ENCODE results near the gene PCSK5.

Gene PCSK5

DNA sequence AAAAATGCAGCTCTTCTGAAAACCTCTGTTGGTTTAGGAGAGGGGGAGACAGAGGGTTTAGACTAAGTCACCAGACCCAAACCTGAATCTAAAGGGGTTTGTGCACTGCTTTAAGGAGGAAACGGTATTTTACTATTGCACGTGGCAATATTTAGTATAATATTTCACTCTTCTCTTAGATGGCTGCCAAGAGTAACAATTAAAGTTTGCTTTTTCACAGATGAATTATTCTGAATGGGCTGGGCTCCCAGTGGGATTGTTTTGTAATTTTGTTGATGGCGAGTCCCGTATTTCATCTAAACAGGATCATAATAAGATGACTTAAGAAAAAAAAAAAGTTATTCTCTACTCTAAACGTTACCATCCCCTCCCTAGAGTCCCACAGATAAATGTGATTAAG is 245.4 kb downstream of the PCSK5 start:
- H3K4me1 Mint-ChIP-seq (ENCODE audit: low read depth), result peaks cover 3% of the 10 kb centered on the region
- H3K9me3 Mint-ChIP-seq, result no peaks in the 10 kb centered on the region
- H3K27ac Mint-ChIP-seq, result no peak overlapping the region
- H3K4me3 Mint-ChIP-seq, result no peak overlapping the region
- peaks cover 4% of the 10 kb centered on the region for H3K36me3 Mint-ChIP-seq (ENCODE audit: low read depth)
- no peaks in the 10 kb centered on the region for H3K27me3 Mint-ChIP-seq (ENCODE audit: low read depth)

DNA sequence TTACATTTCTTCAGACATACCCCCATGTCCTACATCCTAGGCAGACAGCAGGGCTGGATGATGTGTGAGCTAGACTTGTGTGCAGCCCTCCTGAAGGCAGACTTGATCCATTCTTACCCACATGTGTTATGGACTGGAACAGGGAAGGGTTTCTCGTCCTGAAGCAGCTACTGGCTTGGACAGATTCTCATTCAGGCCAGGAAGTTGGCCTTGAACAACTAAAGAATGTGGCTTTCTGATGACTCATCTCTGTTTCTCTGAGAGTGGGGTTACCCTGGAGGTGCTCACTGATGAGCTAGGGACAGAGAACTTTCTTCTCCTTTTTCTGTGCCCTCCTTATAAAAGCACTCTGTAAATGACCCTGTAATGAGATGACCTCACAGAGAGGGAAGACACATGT is 246.5 kb downstream of the PCSK5 start:
- Mint-ChIP-seq H3K4me1 (ENCODE audit: low read depth) (peaks cover 3% of the 10 kb centered on the region), H3K9me3 (no peaks in the 10 kb centered on the region), H3K4me3 (no peak overlapping the region), H3K27me3 (ENCODE audit: low read depth) (no peaks in the 10 kb centered on the region), H3K36me3 (ENCODE audit: low read depth) (peaks cover 4% of the 10 kb centered on the region), H3K27ac (no peak overlapping the region)

DNA sequence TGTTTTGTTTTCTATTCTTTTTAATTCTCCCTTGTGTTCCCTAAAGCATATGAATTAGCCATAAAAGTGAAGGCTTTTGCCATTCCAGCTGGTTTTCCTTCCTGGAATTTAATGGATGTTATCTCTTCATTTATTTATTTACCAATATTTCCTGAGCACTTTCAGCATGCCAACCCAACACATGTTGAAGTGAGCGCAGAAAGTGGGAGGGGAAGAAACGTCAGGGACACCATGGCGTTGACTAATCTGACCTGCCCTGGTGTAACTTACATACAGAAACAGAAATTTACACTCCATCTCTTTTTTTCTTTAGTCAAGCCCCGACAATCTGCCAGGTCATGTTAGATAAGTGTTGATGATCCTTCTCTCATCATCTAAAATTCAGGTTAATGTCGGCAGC is 247.5 kb downstream of the PCSK5 start:
- peaks cover 3% of the 10 kb centered on the region for H3K36me3 Mint-ChIP-seq (ENCODE audit: low read depth)
- no peaks in the 10 kb centered on the region for H3K27me3 Mint-ChIP-seq (ENCODE audit: low read depth)
- no peaks in the 10 kb centered on the region for H3K9me3 Mint-ChIP-seq
- H3K27ac Mint-ChIP-seq, result no peak overlapping the region
- peaks cover 3% of the 10 kb centered on the region for H3K4me1 Mint-ChIP-seq (ENCODE audit: low read depth)
- H3K4me3 Mint-ChIP-seq, result no peak overlapping the region

GRCh38 chr9:76138360-76138759 is 247.9 kb downstream of the PCSK5 start:
- Mint-ChIP-seq H3K27me3 (ENCODE audit: low read depth) (no peaks in the 10 kb centered on the region), H3K4me1 (ENCODE audit: low read depth) (peaks cover 3% of the 10 kb centered on the region), H3K27ac (no peak overlapping the region), H3K4me3 (no peak overlapping the region), H3K36me3 (ENCODE audit: low read depth) (peaks cover 2% of the 10 kb centered on the region), H3K9me3 (no peaks in the 10 kb centered on the region)

DNA sequence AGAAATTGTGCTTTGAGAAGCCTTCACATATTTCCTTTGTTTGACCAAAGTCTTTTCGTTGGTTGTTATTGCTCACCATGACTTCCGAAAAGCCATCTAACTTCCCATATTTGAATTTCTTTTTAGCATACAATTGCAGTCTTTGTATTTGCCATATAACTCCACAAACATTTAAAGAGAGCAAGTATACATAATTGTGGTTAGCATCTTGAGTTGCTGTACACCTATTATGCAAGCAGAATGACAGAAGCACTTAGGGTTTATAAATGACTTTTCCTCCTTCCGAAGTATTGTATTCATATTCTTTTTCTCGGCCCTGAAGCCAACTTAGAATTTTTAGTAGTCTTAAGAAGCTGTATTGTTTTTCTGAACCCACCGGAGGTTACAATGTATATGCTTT is 253.4 kb downstream of the PCSK5 start:
- no peaks in the 10 kb centered on the region for H3K36me3 Mint-ChIP-seq (ENCODE audit: low read depth)

GRCh38 chr9:76150013-76150412 is 259.5 kb downstream of the PCSK5 start:
- H3K4me1 Mint-ChIP-seq (ENCODE audit: low read depth), result peaks cover 2% of the 10 kb centered on the region
- H3K9me3 Mint-ChIP-seq, result no peaks in the 10 kb centered on the region
- no peaks in the 10 kb centered on the region for H3K36me3 Mint-ChIP-seq (ENCODE audit: low read depth)
- no peaks in the 10 kb centered on the region for H3K27me3 Mint-ChIP-seq (ENCODE audit: low read depth)
- no peak overlapping the region for H3K27ac Mint-ChIP-seq
- H3K4me3 Mint-ChIP-seq, result no peak overlapping the region

More for the DNA sequence above, 253.4 kb downstream of the PCSK5 start:
- H3K4me3 Mint-ChIP-seq, result no peak overlapping the region
- no peak overlapping the region for H3K27ac Mint-ChIP-seq
- H3K4me1 Mint-ChIP-seq (ENCODE audit: low read depth), result no peaks in the 10 kb centered on the region
- H3K9me3 Mint-ChIP-seq, result no peaks in the 10 kb centered on the region
- no peaks in the 10 kb centered on the region for H3K27me3 Mint-ChIP-seq (ENCODE audit: low read depth)

DNA sequence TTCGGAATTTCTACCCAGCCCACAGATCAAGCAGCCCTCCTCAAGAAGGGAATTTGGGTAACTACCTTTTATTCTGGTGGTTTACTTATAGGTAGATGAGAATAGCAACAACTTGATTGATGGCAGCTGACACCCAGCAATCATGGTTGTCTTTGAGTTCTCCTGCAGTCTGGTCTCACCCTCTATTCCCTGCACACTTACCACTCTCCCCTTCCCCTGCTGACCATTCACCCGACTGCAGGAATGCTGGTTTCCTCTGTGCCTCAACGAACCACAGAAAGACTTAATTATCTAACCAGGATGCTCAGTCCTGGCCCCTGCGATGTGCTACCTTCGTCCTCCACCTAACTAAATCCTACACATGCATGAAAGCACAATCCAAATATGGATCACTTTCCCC is 260.8 kb downstream of the PCSK5 start:
- no peak overlapping the region for H3K27ac Mint-ChIP-seq
- no peaks in the 10 kb centered on the region for H3K9me3 Mint-ChIP-seq
- H3K36me3 Mint-ChIP-seq (ENCODE audit: low read depth), result no peaks in the 10 kb centered on the region
- no peaks in the 10 kb centered on the region for H3K27me3 Mint-ChIP-seq (ENCODE audit: low read depth)
- no peak overlapping the region for H3K4me3 Mint-ChIP-seq
- peaks cover 2% of the 10 kb centered on the region for H3K4me1 Mint-ChIP-seq (ENCODE audit: low read depth)

DNA sequence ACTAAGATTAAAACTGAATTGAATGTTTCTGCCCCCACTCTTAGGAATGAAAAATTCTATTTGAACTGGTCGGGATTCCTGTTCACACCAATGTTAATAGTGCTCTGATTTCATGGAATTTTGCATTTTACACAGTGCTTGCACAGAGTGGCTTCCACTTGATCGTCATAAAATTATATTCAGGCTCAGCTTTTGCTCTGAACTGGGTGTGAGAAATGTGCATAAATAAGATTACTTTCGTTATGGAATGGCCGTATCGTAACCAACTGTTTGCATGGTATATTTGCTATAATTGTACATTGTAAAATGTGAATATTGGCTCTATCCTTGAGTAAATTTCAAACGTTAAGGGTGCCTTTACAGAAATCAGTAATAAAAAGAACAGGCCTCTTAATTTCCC is 262.9 kb downstream of the PCSK5 start:
- H3K36me3 Mint-ChIP-seq (ENCODE audit: low read depth), result peaks cover 2% of the 10 kb centered on the region
- H3K4me3 Mint-ChIP-seq, result no peak overlapping the region
- H3K27me3 Mint-ChIP-seq (ENCODE audit: low read depth), result no peaks in the 10 kb centered on the region
- no peaks in the 10 kb centered on the region for H3K9me3 Mint-ChIP-seq
- H3K27ac Mint-ChIP-seq, result no peak overlapping the region
- H3K4me1 Mint-ChIP-seq (ENCODE audit: low read depth), result peaks cover 2% of the 10 kb centered on the region

DNA sequence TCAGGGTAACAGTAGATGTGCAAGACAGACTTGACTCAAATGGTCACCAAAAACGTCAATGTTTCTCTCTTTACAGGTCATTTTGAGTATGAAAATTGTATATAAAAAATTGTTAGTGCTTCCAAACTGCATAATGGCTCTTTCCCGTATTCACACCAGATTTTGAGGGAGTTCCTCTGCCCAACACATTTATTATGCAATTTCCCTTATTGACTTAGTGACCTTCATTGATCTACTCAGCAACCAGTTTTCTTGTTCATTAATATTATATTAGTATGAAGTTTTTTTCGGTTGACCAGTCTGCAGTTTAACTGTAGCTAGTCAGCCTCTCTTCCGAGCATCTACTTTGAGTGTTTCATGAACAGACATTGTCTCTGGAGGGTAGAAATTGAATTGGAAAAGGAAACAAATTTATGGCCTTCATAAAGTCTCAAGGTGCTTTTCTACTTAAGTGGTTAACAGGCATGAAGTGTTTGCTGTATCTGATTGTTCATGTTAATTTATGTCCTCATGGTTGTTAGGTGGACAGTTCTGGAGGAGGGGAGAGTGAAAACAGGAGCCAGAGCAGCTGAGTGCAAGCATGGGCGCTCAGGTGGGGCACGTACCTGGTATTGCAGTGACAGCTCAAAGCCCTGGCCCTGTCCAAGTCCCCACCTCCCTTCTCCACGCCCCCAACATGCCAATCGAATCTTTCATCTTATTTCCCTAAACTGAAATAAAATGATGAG is 263.6 kb downstream of the PCSK5 start:
- H3K4me1 Mint-ChIP-seq (ENCODE audit: low read depth), result peaks cover 2% of the 10 kb centered on the region
- H3K27me3 Mint-ChIP-seq (ENCODE audit: low read depth), result no peaks in the 10 kb centered on the region
- H3K27ac Mint-ChIP-seq, result no peak overlapping the region
- peaks cover 2% of the 10 kb centered on the region for H3K36me3 Mint-ChIP-seq (ENCODE audit: low read depth)
- no peak overlapping the region for H3K4me3 Mint-ChIP-seq
- no peaks in the 10 kb centered on the region for H3K9me3 Mint-ChIP-seq

DNA sequence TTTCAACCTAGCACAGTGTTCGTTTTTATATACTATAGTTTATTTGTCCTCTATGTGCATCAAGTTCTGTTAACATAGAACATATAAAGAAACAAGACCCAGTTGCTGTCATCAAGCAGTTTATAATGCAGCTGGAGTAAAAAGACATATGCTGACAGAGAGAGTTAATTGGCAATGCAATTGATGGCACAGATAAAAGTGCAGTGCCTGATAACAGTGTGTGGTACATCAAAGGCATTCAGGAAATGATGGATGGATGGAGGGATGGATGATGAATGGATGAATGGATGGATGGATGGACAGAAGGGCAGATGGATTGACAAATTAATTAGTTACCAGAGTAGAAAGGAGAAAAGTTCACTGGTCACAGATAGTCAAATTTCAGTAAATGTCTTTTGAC is 264.9 kb downstream of the PCSK5 start:
- Mint-ChIP-seq H3K27me3 (ENCODE audit: low read depth) (no peaks in the 10 kb centered on the region), H3K4me1 (ENCODE audit: low read depth) (no peaks in the 10 kb centered on the region), H3K9me3 (no peaks in the 10 kb centered on the region), H3K36me3 (ENCODE audit: low read depth) (peaks cover 5% of the 10 kb centered on the region), H3K4me3 (no peak overlapping the region), H3K27ac (no peak overlapping the region)

DNA sequence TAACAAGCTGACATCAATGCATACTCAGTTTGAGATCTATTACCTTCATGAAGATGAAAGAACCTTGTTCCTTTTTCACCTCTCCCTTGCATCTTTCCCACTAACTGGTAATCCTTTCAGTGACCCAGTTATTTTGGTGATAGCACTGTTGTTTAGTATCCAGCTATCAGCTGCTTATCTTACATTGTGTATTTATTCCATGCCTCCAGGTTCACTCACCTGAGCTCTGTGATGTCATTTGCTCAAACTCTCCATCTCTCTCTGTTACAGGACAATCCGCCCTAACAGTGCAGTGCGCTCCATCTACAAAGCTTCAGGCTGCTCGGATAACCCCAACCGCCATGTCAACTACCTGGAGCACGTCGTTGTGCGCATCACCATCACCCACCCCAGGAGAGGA is 268.2 kb downstream of the PCSK5 start:
- Mint-ChIP-seq H3K9me3 (no peaks in the 10 kb centered on the region), H3K4me1 (ENCODE audit: low read depth) (no peaks in the 10 kb centered on the region), H3K27me3 (ENCODE audit: low read depth) (no peaks in the 10 kb centered on the region), H3K36me3 (ENCODE audit: low read depth) (peaks cover 14% of the 10 kb centered on the region), H3K27ac (no peak overlapping the region), H3K4me3 (no peak overlapping the region)

DNA sequence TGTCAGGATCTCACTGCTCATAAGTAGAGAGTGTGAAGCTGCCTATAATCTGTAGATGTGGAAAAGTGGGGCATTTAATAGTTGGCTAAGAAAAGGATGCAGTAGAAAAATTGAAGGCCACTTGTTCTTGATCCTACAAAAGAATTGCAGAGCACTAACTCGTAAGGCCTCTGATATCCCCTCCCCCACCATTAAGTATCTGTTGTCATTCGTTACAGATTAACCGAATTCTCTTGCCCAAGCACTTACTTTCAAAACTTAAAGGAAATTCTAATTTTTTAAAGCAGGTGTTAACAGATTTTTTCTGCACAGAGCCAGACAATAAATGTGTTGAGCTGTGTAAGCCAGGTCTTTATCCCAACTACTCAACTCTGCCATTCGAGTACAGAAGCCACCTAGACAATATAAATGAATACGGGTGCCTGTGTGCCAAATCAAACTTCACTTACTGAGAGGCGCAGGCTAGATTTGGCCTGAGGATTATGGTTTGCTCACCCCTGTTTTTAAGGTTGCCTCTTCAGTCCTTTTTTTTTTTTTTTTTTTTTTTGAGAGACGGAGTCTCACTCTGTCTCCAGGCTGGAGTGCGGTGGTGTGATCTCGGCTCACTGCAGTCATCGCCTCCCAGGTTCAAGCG is 268.9 kb downstream of the PCSK5 start:
- no peak overlapping the region for H3K27ac Mint-ChIP-seq

DNA sequence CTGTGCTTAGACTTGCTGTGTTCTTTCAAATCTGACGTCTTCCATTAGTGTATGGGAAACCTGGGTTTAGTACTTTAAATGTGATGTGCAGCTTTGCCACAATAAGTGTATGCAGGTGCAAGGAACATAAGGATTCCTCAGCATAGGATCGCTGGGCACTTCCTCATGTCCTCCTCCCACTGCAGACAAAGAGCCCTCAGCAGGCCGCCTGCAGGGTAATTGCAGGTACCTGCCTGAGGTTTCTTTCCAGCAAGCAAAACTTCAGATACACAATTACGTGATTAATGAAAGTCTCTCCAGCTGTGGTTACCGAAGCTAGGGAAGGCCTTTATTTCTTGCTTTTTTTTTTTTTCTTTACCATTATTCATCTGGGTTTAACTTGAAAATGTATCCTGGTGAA is 270.6 kb downstream of the PCSK5 start:
- Mint-ChIP-seq H3K27ac (no peak overlapping the region), H3K36me3 (ENCODE audit: low read depth) (peaks cover 15% of the 10 kb centered on the region), H3K9me3 (no peaks in the 10 kb centered on the region)

More for the DNA sequence above, 268.9 kb downstream of the PCSK5 start:
- Mint-ChIP-seq H3K4me3 (no peak overlapping the region), H3K9me3 (no peaks in the 10 kb centered on the region), H3K36me3 (ENCODE audit: low read depth) (peaks cover 14% of the 10 kb centered on the region), H3K27me3 (ENCODE audit: low read depth) (no peaks in the 10 kb centered on the region), H3K4me1 (ENCODE audit: low read depth) (no peaks in the 10 kb centered on the region)

GRCh38 chr9:76161541-76161940 is 271.1 kb downstream of the PCSK5 start:
- H3K27me3 Mint-ChIP-seq (ENCODE audit: low read depth), result no peaks in the 10 kb centered on the region
- H3K27ac Mint-ChIP-seq, result no peak overlapping the region
- peaks cover 3% of the 10 kb centered on the region for H3K4me1 Mint-ChIP-seq (ENCODE audit: low read depth)
- no peak overlapping the region for H3K4me3 Mint-ChIP-seq
- peaks cover 18% of the 10 kb centered on the region for H3K36me3 Mint-ChIP-seq (ENCODE audit: low read depth)
- no peaks in the 10 kb centered on the region for H3K9me3 Mint-ChIP-seq

More for the DNA sequence above, 270.6 kb downstream of the PCSK5 start:
- Mint-ChIP-seq H3K4me1 (ENCODE audit: low read depth) (no peaks in the 10 kb centered on the region), H3K4me3 (no peak overlapping the region), H3K27me3 (ENCODE audit: low read depth) (no peaks in the 10 kb centered on the region)

GRCh38 chr9:76162086-76162730 is 271.7 kb downstream of the PCSK5 start:
- Mint-ChIP-seq H3K27ac (no peak overlapping the region), H3K9me3 (no peaks in the 10 kb centered on the region), H3K4me1 (ENCODE audit: low read depth) (peaks cover 8% of the 10 kb centered on the region), H3K27me3 (ENCODE audit: low read depth) (no peaks in the 10 kb centered on the region), H3K4me3 (no peak overlapping the region), H3K36me3 (ENCODE audit: low read depth) (peaks cover 18% of the 10 kb centered on the region)
